HL-60 (cell line): ENCODE data around the gene ZNF697.
A peak's percentile ranks its signal among the peaks of the same experiment; 100 is the strongest.

Experiments
- GABPA ChIP-seq: IDR thresholded peaks from 2 replicates; pipeline ENCODE4 v1.6.1; 2012; ENCODE audit warnings: low read depth
- POLR2AphosphoS5 ChIP-seq: IDR thresholded peaks from 2 replicates; pipeline ENCODE4 v1.6.1; 2012; ENCODE audit warnings: low read depth
- SPI1 ChIP-seq: IDR thresholded peaks from 2 replicates; pipeline ENCODE4 v1.6.1; 2012; ENCODE audit warnings: low read depth, mild to moderate bottlenecking, borderline replicate concordance
- TF ChIP-seq, protein P1 (sequence below): IDR thresholded peaks from one replicate; pipeline ENCODE4 v1.5.1; 2011; ENCODE audit warnings: low read length, control low read depth, inconsistent platforms; ENCODE audit not compliant: insufficient read depth
- TF ChIP-seq, protein P2 (sequence below): IDR thresholded peaks from 2 replicates; pipeline ENCODE4 v1.6.1; 2012; ENCODE audit warnings: low read depth; ENCODE audit not compliant: insufficient replicate concordance

DNA sequence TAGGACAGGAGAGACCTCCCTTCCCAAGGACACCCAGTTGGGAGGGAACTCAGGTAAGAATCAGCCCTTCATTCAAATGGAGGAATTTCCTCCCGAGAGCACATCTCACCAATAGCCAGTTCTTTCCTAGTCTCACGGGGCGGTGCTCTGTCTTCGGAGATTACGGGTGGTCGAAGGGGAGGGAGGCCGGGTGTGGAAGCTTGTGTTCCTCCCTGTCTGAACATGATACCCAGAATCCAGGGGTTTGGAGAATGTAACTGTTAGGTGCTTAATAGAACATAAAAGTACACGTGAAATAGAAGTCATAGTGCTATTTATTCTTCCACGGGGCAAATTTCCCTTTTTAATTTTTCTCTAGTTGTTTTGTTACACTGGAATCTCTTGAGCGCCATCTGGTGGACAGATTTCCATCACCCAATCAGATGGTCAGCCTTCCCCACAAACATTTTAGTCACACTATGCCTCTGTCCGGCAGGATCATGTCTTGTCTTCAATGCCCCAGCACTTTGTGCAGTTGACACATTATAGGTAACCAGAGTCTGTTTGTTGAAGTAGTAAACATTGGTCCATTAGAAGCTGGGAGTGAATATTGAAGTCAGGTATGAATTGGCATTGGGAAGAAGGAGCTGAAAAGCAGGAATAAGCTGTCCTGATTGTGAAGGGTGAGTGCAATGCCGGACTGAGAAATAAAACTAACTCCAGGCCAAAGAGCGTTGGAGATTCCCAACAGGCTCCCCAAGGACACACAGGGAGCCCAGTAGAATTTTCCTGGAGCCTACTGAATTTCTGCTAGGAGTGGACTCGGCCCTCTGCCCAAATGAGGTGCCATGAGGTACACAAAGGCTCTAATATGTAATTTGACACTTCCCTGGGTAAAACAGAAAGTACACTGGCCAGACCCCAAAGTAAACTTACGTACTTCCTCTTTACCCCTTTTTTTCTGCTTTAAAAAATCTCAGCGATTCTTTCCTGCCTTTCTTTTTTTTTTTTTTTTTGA lies 27.6 kb upstream of the ZNF697 start:
- TF ChIP-seq, protein P1, sequence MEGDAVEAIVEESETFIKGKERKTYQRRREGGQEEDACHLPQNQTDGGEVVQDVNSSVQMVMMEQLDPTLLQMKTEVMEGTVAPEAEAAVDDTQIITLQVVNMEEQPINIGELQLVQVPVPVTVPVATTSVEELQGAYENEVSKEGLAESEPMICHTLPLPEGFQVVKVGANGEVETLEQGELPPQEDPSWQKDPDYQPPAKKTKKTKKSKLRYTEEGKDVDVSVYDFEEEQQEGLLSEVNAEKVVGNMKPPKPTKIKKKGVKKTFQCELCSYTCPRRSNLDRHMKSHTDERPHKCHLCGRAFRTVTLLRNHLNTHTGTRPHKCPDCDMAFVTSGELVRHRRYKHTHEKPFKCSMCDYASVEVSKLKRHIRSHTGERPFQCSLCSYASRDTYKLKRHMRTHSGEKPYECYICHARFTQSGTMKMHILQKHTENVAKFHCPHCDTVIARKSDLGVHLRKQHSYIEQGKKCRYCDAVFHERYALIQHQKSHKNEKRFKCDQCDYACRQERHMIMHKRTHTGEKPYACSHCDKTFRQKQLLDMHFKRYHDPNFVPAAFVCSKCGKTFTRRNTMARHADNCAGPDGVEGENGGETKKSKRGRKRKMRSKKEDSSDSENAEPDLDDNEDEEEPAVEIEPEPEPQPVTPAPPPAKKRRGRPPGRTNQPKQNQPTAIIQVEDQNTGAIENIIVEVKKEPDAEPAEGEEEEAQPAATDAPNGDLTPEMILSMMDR = peak; percentile 70
- TF ChIP-seq GABPA (no peak), POLR2AphosphoS5 (no peak), SPI1 (no peak)
- TF ChIP-seq, protein P2, sequence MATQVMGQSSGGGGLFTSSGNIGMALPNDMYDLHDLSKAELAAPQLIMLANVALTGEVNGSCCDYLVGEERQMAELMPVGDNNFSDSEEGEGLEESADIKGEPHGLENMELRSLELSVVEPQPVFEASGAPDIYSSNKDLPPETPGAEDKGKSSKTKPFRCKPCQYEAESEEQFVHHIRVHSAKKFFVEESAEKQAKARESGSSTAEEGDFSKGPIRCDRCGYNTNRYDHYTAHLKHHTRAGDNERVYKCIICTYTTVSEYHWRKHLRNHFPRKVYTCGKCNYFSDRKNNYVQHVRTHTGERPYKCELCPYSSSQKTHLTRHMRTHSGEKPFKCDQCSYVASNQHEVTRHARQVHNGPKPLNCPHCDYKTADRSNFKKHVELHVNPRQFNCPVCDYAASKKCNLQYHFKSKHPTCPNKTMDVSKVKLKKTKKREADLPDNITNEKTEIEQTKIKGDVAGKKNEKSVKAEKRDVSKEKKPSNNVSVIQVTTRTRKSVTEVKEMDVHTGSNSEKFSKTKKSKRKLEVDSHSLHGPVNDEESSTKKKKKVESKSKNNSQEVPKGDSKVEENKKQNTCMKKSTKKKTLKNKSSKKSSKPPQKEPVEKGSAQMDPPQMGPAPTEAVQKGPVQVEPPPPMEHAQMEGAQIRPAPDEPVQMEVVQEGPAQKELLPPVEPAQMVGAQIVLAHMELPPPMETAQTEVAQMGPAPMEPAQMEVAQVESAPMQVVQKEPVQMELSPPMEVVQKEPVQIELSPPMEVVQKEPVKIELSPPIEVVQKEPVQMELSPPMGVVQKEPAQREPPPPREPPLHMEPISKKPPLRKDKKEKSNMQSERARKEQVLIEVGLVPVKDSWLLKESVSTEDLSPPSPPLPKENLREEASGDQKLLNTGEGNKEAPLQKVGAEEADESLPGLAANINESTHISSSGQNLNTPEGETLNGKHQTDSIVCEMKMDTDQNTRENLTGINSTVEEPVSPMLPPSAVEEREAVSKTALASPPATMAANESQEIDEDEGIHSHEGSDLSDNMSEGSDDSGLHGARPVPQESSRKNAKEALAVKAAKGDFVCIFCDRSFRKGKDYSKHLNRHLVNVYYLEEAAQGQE = no peak
